Heart left ventricle (tissue), 16 donors: ENCODE data around the gene CCNY. TPM values are rescaled to one million over a fixed set of nuclear protein-coding genes. Genes with fewer than 3 reads are reported as not detected.

ENCODE experiments used
- ATAC-seq, 4 donors: fragments of 200-7000 bp; cut with Tn5 transposase; one replicate each; pipeline ENCODE4 v1.9.1; 2020 to 2022; ENCODE audit warnings: moderate library complexity in 4 of 4, mild to moderate bottlenecking in 3 of 4, moderate number of reproducible peaks in 1 of 4
- DNase-seq, 5 donors: peaks; one replicate each; pipeline ENCODE4 v3.0.0-alpha.2; 2020
- H3K27ac ChIP-seq, 12 donors: fragments of 200-600 bp; sonication (generic) in 4 of 12; one replicate each; pipeline versions ENCODE4 v1.5.0 to v1.8.0; 2016 to 2022; ENCODE audit warnings: mild to moderate bottlenecking in 2 of 12
- H3K27me3 ChIP-seq, 9 donors: fragments of 200-600 bp; sonication (generic) in 2 of 9; one replicate each; pipeline versions ENCODE4 v1.5.1 to v1.8.0; 2016 to 2022; ENCODE audit warnings: mild to moderate bottlenecking in 3 of 9
- H3K36me3 ChIP-seq, 9 donors: fragments of 200-600 bp; sonication (generic) in 2 of 9; one replicate each; pipeline versions ENCODE4 v1.5.0 to v1.8.0; 2018 to 2022; ENCODE audit warnings: mild to moderate bottlenecking in 2 of 9
- H3K4me1 ChIP-seq, 12 donors: fragments of 200-600 bp; sonication (generic) in 4 of 12; one replicate each; pipeline versions ENCODE4 v1.5.0 to v1.8.0; 2016 to 2022; ENCODE audit warnings: mild to moderate bottlenecking in 3 of 12
- H3K4me3 ChIP-seq, 12 donors: fragments of 200-600 bp; sonication (generic) in 4 of 12; one replicate each; pipeline versions ENCODE4 v1.5.0 to v1.8.0; 2017 to 2022; ENCODE audit warnings: mild to moderate bottlenecking in 9 of 12, moderate library complexity in 4 of 12
- H3K9me3 ChIP-seq, 12 donors: fragments of 200-600 bp; sonication (generic) in 4 of 12; one replicate each; pipeline versions ENCODE4 v1.5.0 to v1.8.0; 2016 to 2022; ENCODE audit warnings: mild to moderate bottlenecking in 1 of 12
- POLR2A ChIP-seq, 2 donors: fragments of 450-650 bp; IDR thresholded peaks; one replicate each; pipeline ENCODE4 v1.6.1; 2017; ENCODE audit warnings: antibody characterized with exemption in 2 of 2, mild to moderate bottlenecking in 2 of 2, moderate library complexity in 2 of 2
- WGBS, 4 donors: extraction: QIAGEN DNeasy Blood & Tissue Kit in 2 of 4; methylation state at CpG; one replicate each; pipeline versions ENCODE4 v1.1.5 to v1.1.7; 2013 to 2018; 5-methylcytosine and 5-hydroxymethylcytosine counted together
- intact Hi-C, 10 donors: fragments of 100-400 bp; cut with DNase I; formaldehyde crosslinking; loops; one replicate each; pipeline versions ENCODE4 v1.11.1 to v1.14.2; 2022
- polyA plus RNA-seq, 2 donors: library from polyadenylated mRNA; stranded (reverse); fragments of 200-250 nt; gene quantifications; one replicate each; pipeline ENCODE4 v1.2.3, GENCODE V29; 2013
- total RNA-seq, 9 donors: library from RNA; depleted of rRNA in 2 of 9; stranded (reverse); fragments of >200 nt in 2 of 9; fragmentation: NEBNext Ultra II Directional in 3 of 9; extraction: Animal tissue kit (Norgen Biotek cat#: 25700) in 3 of 9; gene quantifications; one replicate each; pipeline versions ENCODE4 v1.1.0 to v1.2.4, GENCODE V29; 2016 to 2023
- TF ChIP-seq, protein P1 (sequence below), 12 donors: fragments of 200-600 bp; sonication (generic) in 4 of 12; IDR thresholded peaks; one replicate each; pipeline versions ENCODE4 v1.5.0 to v1.8.0; 2018 to 2022; ENCODE audit warnings: antibody characterized with exemption in 12 of 12, mild to moderate bottlenecking in 5 of 12
- donor health status: ischemic (EF 13 %, LVEDD 7.1; RV severe dilation, severe dysfunction).
- donor health status: healthy with polysubstance abuse.
- donor health status: DM: no; HTN: yes; CAD: no.
- donor health status: DM: no; HTN: no; CAD: no.
- donor health status: ischemic (EF 25% LVEDD 6.9; RV normal size, moderate dysfunction).
- donor health status: ischemic (EF 25% LVEDD 5.7; RV mildly dilated, moderate dysfunction).
- donor health status: healthy.
- donor health status: DM: yes; HTN: yes; CAD: no.
- donor health status: ischemic (EF 35%, LVEDD 5.7; RV mildly dilated, moderate dysfunction).
- donor health status: nonischemic (EF 11% LVEDD 7.7; RV severe dilation, severe dysfunction).
- donor health status: DM: yes; HTN: yes; CAD: no.
- donor health status: PGD.
- donor health status: ischemic (EF 29% LVEDD 5.4; RV normal size, mild dysfunction).
- donor health status: nonischemic (EF 23%, LVEDD 6.1; RV moderate dilation, normal function).

The CCNY gene
- total and polyA plus RNA-seq, 11 donors: 26.4 to 106 (median 80.7) TPM

DNA sequence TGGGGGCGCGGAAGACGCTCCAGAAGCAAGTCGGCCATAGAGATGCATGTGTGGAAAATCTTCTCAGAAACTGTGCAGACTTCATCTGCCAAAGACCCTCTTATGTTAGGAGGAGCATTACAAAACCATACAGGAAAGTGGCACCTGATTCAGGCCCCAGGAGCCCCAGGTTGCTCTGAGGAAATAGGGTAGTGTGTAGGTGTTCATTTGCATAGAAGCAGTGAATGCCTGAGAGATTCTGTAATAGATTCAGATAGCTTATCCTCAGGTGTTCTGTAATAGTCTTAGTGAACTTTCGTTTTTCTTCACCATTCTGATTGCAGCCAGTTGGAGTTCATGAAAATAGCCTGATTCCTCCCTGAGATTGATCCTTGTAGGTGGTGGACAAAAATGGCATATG, 162.4 kb downstream of the CCNY start:
- intact Hi-C loops: loop anchor here in 2 of 10 donors (5.0 to 10.0 kb wide), 3 partner anchors 54 to 164 kb away; partner anchors contain the start of gene CCNY (in 1 of the 2)
- TF ChIP-seq, protein P1, sequence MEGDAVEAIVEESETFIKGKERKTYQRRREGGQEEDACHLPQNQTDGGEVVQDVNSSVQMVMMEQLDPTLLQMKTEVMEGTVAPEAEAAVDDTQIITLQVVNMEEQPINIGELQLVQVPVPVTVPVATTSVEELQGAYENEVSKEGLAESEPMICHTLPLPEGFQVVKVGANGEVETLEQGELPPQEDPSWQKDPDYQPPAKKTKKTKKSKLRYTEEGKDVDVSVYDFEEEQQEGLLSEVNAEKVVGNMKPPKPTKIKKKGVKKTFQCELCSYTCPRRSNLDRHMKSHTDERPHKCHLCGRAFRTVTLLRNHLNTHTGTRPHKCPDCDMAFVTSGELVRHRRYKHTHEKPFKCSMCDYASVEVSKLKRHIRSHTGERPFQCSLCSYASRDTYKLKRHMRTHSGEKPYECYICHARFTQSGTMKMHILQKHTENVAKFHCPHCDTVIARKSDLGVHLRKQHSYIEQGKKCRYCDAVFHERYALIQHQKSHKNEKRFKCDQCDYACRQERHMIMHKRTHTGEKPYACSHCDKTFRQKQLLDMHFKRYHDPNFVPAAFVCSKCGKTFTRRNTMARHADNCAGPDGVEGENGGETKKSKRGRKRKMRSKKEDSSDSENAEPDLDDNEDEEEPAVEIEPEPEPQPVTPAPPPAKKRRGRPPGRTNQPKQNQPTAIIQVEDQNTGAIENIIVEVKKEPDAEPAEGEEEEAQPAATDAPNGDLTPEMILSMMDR (IDR thresholded peaks at IDR 0.05): no peak
- TF ChIP-seq POLR2A (IDR thresholded peaks at IDR 0.05): no peak
- H3K4me3 ChIP-seq: no peak overlapping the region
- H3K27me3 ChIP-seq: no peaks in the 10 kb centered on the region
- DNase-seq (no peak), ATAC-seq (no peak)
- peaks cover 0 to 66% (median 29%) of the 10 kb centered on the region in 12 donors for H3K4me1 ChIP-seq
- no peaks in the 10 kb centered on the region for H3K9me3 ChIP-seq
- peaks cover 0 to 13% (median 0%) of the 10 kb centered on the region in 9 donors for H3K36me3 ChIP-seq
- no peak overlapping the region for H3K27ac ChIP-seq
- WGBS, 4 donors: 93 to 96% (median 95%) methylated on average over 5 of the region's 5 CpGs

DNA sequence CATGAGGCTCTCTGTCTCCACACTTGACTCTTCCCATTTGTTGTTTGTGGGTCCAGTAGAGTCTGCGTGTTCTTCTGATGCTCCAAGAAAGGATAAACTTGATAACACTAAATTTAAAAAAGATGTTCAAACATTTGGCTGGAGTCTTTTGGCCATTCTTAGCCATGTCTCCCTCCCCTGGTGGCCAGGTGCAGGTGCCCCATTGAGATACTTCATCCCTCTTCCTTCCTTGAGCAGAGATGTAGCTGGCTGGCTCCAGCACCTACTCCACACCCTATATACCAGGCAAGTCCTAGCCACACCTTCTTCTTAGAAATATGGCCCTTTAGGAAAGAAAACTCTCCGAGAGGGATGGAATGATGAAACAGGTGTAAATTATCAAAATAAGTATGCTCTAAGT, 165.6 kb downstream of the CCNY start:
- intact Hi-C loops: no loop called here
- ATAC-seq: no peak
- Histone ChIP-seq H3K27ac (no peak overlapping the region), H3K27me3 (no peaks in the 10 kb centered on the region), H3K4me3 (no peak overlapping the region), H3K9me3 (no peaks in the 10 kb centered on the region), H3K4me1 (peaks cover 0 to 48% (median 12%) of the 10 kb centered on the region in 12 donors), H3K36me3 (peaks cover 0 to 13% (median 0%) of the 10 kb centered on the region in 9 donors)
- TF ChIP-seq POLR2A (IDR thresholded peaks at IDR 0.05): no peak
- TF ChIP-seq, protein P1 (IDR thresholded peaks at IDR 0.05): no peak
- WGBS, 4 donors: 95 to 100% (median 97%) methylated on average over 2 of the region's 2 CpGs
- no peak for DNase-seq

DNA sequence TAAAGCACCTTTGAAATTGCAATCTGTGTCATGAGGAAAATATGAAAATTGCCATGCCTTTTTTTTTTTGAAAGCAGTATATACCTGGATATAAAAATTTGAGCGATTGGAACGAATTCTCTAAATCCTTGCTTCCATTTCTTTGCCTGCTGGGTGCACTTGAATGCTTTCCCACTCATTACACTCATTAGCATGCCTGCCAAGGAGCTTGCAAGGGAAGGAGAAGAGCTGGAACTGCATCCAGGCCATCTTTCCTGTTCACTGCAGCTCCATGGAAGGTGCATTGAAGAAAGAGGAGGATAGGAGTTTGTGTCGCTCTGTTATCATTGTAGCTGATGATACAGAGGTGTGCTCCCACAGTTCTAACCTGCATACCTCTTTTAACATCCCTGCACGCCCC, 166.4 kb downstream of the CCNY start:
- intact Hi-C loops: no loop called here
- no peak overlapping the region for H3K4me3 ChIP-seq
- peaks cover 0 to 42% (median 12%) of the 10 kb centered on the region in 12 donors for H3K4me1 ChIP-seq
- TF ChIP-seq, protein P1 (IDR thresholded peaks at IDR 0.05): no peak
- no peak for TF ChIP-seq POLR2A (IDR thresholded peaks at IDR 0.05)
- no peaks in the 10 kb centered on the region for H3K9me3 ChIP-seq
- 92 to 97% (median 95%) methylated on average over 4 of the region's 4 CpGs for WGBS, 4 donors
- ATAC-seq (no peak), DNase-seq (no peak)
- no peaks in the 10 kb centered on the region for H3K27me3 ChIP-seq
- H3K27ac ChIP-seq: no peak overlapping the region
- H3K36me3 ChIP-seq: peaks cover 0 to 13% (median 0%) of the 10 kb centered on the region in 9 donors

DNA sequence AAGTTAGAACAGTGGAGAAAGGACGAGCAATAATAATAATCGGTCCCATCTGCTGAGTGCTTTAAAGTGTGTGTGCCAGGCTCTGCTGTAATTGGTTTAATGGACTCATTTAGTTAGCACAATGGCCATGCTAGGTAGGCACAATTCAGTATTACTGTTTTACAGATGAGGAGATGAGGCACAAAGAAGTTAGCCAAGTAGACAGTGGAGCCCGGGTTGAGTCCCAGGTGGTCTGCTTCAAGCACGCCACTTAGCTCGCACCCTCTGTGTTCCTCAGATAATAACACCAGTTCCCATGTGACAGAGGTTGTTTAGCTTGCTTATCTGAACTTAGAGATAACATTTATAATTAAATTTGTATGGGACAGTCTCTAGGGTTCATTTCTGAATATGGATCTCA, 167.3 kb downstream of the CCNY start:
- Histone ChIP-seq H3K4me1 (peaks cover 0 to 41% (median 12%) of the 10 kb centered on the region in 12 donors), H3K4me3 (no peak overlapping the region), H3K9me3 (no peaks in the 10 kb centered on the region), H3K36me3 (peaks cover 0 to 13% (median 0%) of the 10 kb centered on the region in 9 donors), H3K27me3 (no peaks in the 10 kb centered on the region), H3K27ac (no peak overlapping the region)
- 55 to 62% (median 58%) methylated on average over 5 of the region's 5 CpGs for WGBS, 4 donors
- intact Hi-C loops: no loop called here
- no peak for DNase-seq
- ATAC-seq: peak in 1 of 4 donors; percentile 30
- TF ChIP-seq, protein P1 (IDR thresholded peaks at IDR 0.05): no peak
- TF ChIP-seq POLR2A (IDR thresholded peaks at IDR 0.05): no peak
